K562 (cell line): ENCODE measurements around the gene PDE8A. TPM values are rescaled to one million over a fixed set of nuclear protein-coding genes. Genes with fewer than 3 reads are reported as not detected.

Experiments
- ATAC-seq: fragments of 200-7000 bp; cut with Tn5 transposase; 3 replicates; pipeline ENCODE4 v1.9.1; 2020; ENCODE audit warnings: moderate library complexity
- BruUV-seq: library from RNA; stranded (reverse); fragments of 400-500 nt; replicated peaks from 2 replicates; lab custom pipeline; 2021; lab: Mats Ljungman, UMichigan
- CTCF ChIA-PET: fragments of 300-600 bp; formaldehyde crosslinking; extraction: SDS; loops from one replicate; lab custom pipeline; 2021; ENCODE audit warnings: low intra/inter-chr PET ratio; lab: Yijun Ruan, JAX
- POLR2A ChIA-PET: fragments of 300-600, 350-650 bp; sonication (Branson Sonifier 250); formaldehyde crosslinking; extraction: SDS; loops from one replicate; lab custom pipeline; 2021; ENCODE audit warnings: antibody characterized with exemption, inconsistent platforms; lab: Yijun Ruan, JAX
- DNase-seq, 4 experiments: peaks; one replicate each; pipeline versions ENCODE4 v3.0.0 to v3.0.0-alpha.2; 2011 to 2018; ENCODE audit warnings: low spot score in 3 of 4, mixed read lengths in 3 of 4; ENCODE audit errors: extremely low read depth in 1 of 4
- FAIRE-seq: peaks from 2 replicates; lab custom pipeline; 2011; peaks lifted over from hg19 to GRCh38; lab: Jason Lieb, UNC
- H2AFZ ChIP-seq: 2 replicates; pipeline ENCODE4 v1.6.0; 2011; ENCODE audit warnings: low read depth, low read length, control low read depth, inconsistent platforms
- H3K27ac ChIP-seq: fragments of 200-600 bp; 3 replicates; pipeline ENCODE4 v1.8.0; 2011; ENCODE audit warnings: low read depth, mild to moderate bottlenecking, control low read depth, inconsistent platforms, low read length, moderate library complexity, mixed read lengths; ENCODE audit errors: extremely low read depth
- H3K27me3 ChIP-seq, 2 experiments: fragments of 300-600 bp in 1 of 2; 2 replicates in 1 of 2; 3 replicates in 1 of 2; pipeline versions ENCODE4 v1.6.0 to v1.8.0; 2011; ENCODE audit warnings: inconsistent platforms in 2 of 2, low read length in 2 of 2, mild to moderate bottlenecking in 1 of 2, mixed read lengths in 1 of 2, moderate library complexity in 1 of 2; ENCODE audit not compliant: control insufficient read depth in 2 of 2, insufficient read depth in 2 of 2
- H3K36me3 ChIP-seq: fragments of 300-600 bp; 3 replicates; pipeline ENCODE4 v1.8.0; 2011; ENCODE audit warnings: mild to moderate bottlenecking, low read length, inconsistent platforms; ENCODE audit not compliant: control insufficient read depth, insufficient read depth
- H3K4me1 ChIP-seq, 2 experiments: fragments of 200-600 bp in 1 of 2; replicated peaks in 1 of 2; 2 replicates in 1 of 2; 3 replicates in 1 of 2; pipeline versions ENCODE4 v1.5.1 to v1.8.0; 2011; ENCODE audit warnings: inconsistent platforms in 2 of 2, low read length in 2 of 2, mild to moderate bottlenecking in 1 of 2, mixed read lengths in 1 of 2, moderate library complexity in 1 of 2; ENCODE audit not compliant: control insufficient read depth in 2 of 2, insufficient read depth in 2 of 2
- H3K4me2 ChIP-seq: 2 replicates; pipeline ENCODE4 v1.6.1; 2011; ENCODE audit warnings: low read length, control low read depth, inconsistent platforms, mixed read lengths; ENCODE audit not compliant: insufficient read depth
- H3K4me3 ChIP-seq: fragments of 200-600 bp; sonication (generic), shearing (Covaris generic); 2 replicates; pipeline ENCODE4 v1.5.1; 2016; ENCODE audit warnings: control low read depth, inconsistent platforms
- H3K79me2 ChIP-seq: fragments of 200-600 bp; 3 replicates; pipeline ENCODE4 v1.8.0; 2011; ENCODE audit warnings: low read length, inconsistent platforms; ENCODE audit not compliant: control insufficient read depth, insufficient read depth
- H3K9ac ChIP-seq, 2 experiments: 2 replicates each; pipeline versions ENCODE4 v1.6.0 to v1.6.1; 2011; ENCODE audit warnings: low read depth in 2 of 2, low read length in 2 of 2, control low read depth in 1 of 2, inconsistent platforms in 1 of 2, mild to moderate bottlenecking in 1 of 2, mixed read lengths in 1 of 2; ENCODE audit not compliant: insufficient read depth in 1 of 2
- H3K9me1 ChIP-seq: one replicate; pipeline ENCODE4 v1.6.0; 2011; ENCODE audit warnings: inconsistent platforms, mild to moderate bottlenecking, low read length, moderate library complexity; ENCODE audit not compliant: control insufficient read depth, insufficient read depth
- H3K9me3 ChIP-seq: replicated peaks from 2 replicates; pipeline ENCODE4 v1.5.1; 2011; ENCODE audit warnings: low read depth, low read length, inconsistent platforms; ENCODE audit not compliant: control insufficient read depth, insufficient read depth
- H4K20me1 ChIP-seq: replicated peaks from 2 replicates; pipeline ENCODE4 v1.6.1; 2011; ENCODE audit warnings: low read length, inconsistent platforms, mixed read lengths; ENCODE audit not compliant: control insufficient read depth, insufficient read depth
- WGBS: fragments of 100-300 bp; shearing (Covaris generic); methylation state at CpG from one replicate; pipeline ENCODE4 v1.1.6; 2016; ENCODE audit warnings: low coverage, mixed read lengths; ENCODE audit not compliant: insufficient coverage; ENCODE audit errors: missing lambda C conversion rate; 5-methylcytosine and 5-hydroxymethylcytosine counted together
- in situ Hi-C: fragments of 300-500 bp; cut with MboI; formaldehyde crosslinking; loops from 4 replicates; pipeline ENCODE4 v1.15.0; 2018; ENCODE audit warnings: inconsistent platforms, mixed read lengths
- intact Hi-C: fragments of 100-400 bp; cut with micrococcal nuclease; formaldehyde crosslinking; loops from 2 replicates; pipeline ENCODE4 v1.14.2; 2022
- polyA plus RNA-seq, 8 experiments: library from polyadenylated mRNA; depleted of rRNA in 4 of 8; stranded (reverse) in 5 of 8; unstranded in 3 of 8; fragments of >200 nt; fragmentation: Nextera tagmentation in 2 of 8; fragmentation: Illumina TruSeq in 1 of 8; extraction: Ambion mirVana in 2 of 8; extraction: Trizol in 1 of 8; gene quantifications; 2 replicates each; pipeline versions ENCODE4 v1.2.1 to v1.2.3, GENCODE V29; 2011 to 2014; ENCODE audit warnings: inconsistent platforms in 1 of 8, missing spikeins in 1 of 8
- total RNA-seq, 7 experiments: library from RNA; depleted of rRNA in 6 of 7; stranded (reverse); fragments of >200 nt in 6 of 7; fragmentation: Illumina TruSeq in 2 of 7; extraction: Trizol in 2 of 7; gene quantifications; 2 replicates each; pipeline versions ENCODE4 v1.2.1 to v1.2.3, GENCODE V29; 2011 to 2021; ENCODE audit warnings: low replicate concordance in 1 of 7
- TF ChIP-seq, protein P1 (sequence below): fragments of 250-450 bp; sonication (Bioruptor Pico); IDR thresholded peaks from 2 replicates; pipeline ENCODE4 v1.4.0; 2020; ENCODE audit warnings: mild to moderate bottlenecking, moderate library complexity, borderline replicate concordance
- TF ChIP-seq, protein P2 (sequence below): fragments of 450-650 bp; conservative IDR thresholded peaks from 2 replicates; pipeline ENCODE4 v1.6.1; 2016; ENCODE audit warnings: missing genetic modification characterization, low read depth, mild to moderate bottlenecking, control low read depth, missing compliant biosample characterization

The PDE8A gene
- total and polyA plus RNA-seq, 9 of the 15 experiments (the other 6 are each of a cell fraction or from before 2014, with no cell fraction given): 5.9 to 40.3 (median 19.8) TPM

DNA sequence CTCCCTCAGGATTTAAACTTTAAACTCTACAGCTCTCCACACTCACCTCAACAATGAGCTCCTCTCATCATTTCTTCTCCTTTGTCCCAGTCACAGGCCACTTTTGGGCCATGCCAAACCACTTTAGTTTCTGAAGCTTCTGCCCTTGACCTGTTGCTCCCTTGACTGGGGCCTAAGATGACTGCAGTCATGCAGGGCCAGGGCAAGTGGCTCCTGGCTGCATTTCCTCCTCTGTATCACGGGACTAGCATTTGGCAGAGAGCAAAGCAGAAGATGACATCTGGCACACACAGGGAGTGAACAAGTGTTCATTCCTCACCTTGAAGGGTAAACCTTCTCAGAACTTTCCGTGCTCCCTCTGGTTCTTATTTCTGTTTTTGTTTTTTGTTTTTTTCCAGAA is 136.9 kb downstream of the PDE8A start:
- H3K9ac ChIP-seq: no peak overlapping the region
- ATAC-seq: peak; percentile 31
- H3K9me1 ChIP-seq: no peaks in the 10 kb centered on the region
- no peaks in the 10 kb centered on the region for H4K20me1 ChIP-seq
- peak in 1 of 4 experiments; percentile 19 for DNase-seq
- no peak overlapping the region for H3K4me3 ChIP-seq
- H3K79me2 ChIP-seq: no peaks in the 10 kb centered on the region
- H3K9me3 ChIP-seq: no peaks in the 10 kb centered on the region
- H3K36me3 ChIP-seq: peaks cover 57% of the 10 kb centered on the region
- ChIA-PET POLR2A (interaction anchor here (0.6 to 0.8 kb wide), 3 partner anchors 40 to 106 kb away, joined by 3 to 4 read pairs (median 3); no protein-coding TSS in a partner anchor), CTCF (no interaction called here)
- 63% methylated on average over 2 of the region's 2 CpGs for WGBS
- H3K27me3 ChIP-seq: no peaks in the 10 kb centered on the region
- peak overlapping the region; percentile 0; the same call in 1 of the 2 replicates for H3K4me2 ChIP-seq
- intact Hi-C loops (loop anchor here (5.0 kb wide), 1 partner anchor 56 kb away; no protein-coding TSS in a partner anchor), in situ Hi-C loops (no loop called here)
- no TSS peak for BruUV-seq
- peak overlapping the region; percentile 14; the same call in 1 of the 3 replicates for H3K27ac ChIP-seq
- FAIRE-seq: peak; percentile 44
- no peak overlapping the region for H2AFZ ChIP-seq
- peaks cover 8 to 30% of the 10 kb centered on the region in 2 experiments; a peak in 3 of 5 replicates for H3K4me1 ChIP-seq
- TF ChIP-seq, protein P1, sequence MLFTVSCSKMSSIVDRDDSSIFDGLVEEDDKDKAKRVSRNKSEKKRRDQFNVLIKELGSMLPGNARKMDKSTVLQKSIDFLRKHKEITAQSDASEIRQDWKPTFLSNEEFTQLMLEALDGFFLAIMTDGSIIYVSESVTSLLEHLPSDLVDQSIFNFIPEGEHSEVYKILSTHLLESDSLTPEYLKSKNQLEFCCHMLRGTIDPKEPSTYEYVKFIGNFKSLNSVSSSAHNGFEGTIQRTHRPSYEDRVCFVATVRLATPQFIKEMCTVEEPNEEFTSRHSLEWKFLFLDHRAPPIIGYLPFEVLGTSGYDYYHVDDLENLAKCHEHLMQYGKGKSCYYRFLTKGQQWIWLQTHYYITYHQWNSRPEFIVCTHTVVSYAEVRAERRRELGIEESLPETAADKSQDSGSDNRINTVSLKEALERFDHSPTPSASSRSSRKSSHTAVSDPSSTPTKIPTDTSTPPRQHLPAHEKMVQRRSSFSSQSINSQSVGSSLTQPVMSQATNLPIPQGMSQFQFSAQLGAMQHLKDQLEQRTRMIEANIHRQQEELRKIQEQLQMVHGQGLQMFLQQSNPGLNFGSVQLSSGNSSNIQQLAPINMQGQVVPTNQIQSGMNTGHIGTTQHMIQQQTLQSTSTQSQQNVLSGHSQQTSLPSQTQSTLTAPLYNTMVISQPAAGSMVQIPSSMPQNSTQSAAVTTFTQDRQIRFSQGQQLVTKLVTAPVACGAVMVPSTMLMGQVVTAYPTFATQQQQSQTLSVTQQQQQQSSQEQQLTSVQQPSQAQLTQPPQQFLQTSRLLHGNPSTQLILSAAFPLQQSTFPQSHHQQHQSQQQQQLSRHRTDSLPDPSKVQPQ (CRISPR knock-in tag): no peak
- TF ChIP-seq, protein P2, sequence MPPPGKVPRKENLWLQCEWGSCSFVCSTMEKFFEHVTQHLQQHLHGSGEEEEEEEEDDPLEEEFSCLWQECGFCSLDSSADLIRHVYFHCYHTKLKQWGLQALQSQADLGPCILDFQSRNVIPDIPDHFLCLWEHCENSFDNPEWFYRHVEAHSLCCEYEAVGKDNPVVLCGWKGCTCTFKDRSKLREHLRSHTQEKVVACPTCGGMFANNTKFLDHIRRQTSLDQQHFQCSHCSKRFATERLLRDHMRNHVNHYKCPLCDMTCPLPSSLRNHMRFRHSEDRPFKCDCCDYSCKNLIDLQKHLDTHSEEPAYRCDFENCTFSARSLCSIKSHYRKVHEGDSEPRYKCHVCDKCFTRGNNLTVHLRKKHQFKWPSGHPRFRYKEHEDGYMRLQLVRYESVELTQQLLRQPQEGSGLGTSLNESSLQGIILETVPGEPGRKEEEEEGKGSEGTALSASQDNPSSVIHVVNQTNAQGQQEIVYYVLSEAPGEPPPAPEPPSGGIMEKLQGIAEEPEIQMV (tag): 0 out of 2 replicates have a peak, but pooled peaks have one; percentile 17
